Measurements from ENCODE around the gene IL18RAP. TPM values are rescaled to one million over a fixed set of nuclear protein-coding genes. Genes with fewer than 3 reads are reported as not detected.

Gene IL18RAP, protein sequence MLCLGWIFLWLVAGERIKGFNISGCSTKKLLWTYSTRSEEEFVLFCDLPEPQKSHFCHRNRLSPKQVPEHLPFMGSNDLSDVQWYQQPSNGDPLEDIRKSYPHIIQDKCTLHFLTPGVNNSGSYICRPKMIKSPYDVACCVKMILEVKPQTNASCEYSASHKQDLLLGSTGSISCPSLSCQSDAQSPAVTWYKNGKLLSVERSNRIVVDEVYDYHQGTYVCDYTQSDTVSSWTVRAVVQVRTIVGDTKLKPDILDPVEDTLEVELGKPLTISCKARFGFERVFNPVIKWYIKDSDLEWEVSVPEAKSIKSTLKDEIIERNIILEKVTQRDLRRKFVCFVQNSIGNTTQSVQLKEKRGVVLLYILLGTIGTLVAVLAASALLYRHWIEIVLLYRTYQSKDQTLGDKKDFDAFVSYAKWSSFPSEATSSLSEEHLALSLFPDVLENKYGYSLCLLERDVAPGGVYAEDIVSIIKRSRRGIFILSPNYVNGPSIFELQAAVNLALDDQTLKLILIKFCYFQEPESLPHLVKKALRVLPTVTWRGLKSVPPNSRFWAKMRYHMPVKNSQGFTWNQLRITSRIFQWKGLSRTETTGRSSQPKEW
- total RNA-seq: under 1 TPM; 0.22 to 0.69 TPM
- under 1 TPM in 1 of 2 donors, not detected in 1; 0.09 TPM for polyA plus RNA-seq (ENCODE audit: insufficient read length in 2 of 2)
- long read RNA-seq, donor 1: 0 reads
- long read RNA-seq, donor 2: 0 reads
- long read RNA-seq, donor 3: 0 reads
- long read RNA-seq, donor 4: 0 reads

DNA sequence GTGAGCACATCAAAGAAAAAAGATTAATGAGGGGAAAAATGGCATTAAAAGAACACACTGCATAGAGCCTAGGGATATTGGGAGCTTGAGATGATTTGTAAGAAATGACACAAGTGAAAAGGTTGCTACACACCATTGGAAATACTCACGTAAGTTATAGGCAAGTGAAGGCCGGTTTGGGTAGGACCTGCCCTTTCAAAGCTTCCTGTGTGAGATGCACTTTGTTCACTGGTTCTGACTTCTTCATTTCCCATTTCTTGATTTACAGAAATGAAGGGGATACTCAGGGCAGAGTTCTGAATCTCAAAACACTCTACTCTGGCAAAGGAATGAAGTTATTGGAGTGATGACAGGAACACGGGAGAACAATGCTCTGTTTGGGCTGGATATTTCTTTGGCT is at the start of gene IL18RAP:
IL18RAP (plus strand) TSS at position 251 of the 400 bp plus-strand sequence; CDS start at position 369, 118 bp downstream.
- no peaks in the 10 kb centered on the region for H3K4me1 ChIP-seq (ENCODE audit: control insufficient read depth, insufficient read depth, low read length)
- no peaks in the 10 kb centered on the region for H3K27me3 ChIP-seq (ENCODE audit: control insufficient read depth, insufficient read depth, low read length)
- no peaks in the 10 kb centered on the region for H3K9me3 ChIP-seq (ENCODE audit: control insufficient read depth, insufficient read depth, low read length)
- 83% methylated on average over 2 of the region's 3 CpGs for WGBS (ENCODE audit: insufficient coverage)
- no peak for DNase-seq (ENCODE audit: low read depth in 4 of 6, low spot score in 6 of 6)
- H3K27ac ChIP-seq (ENCODE audit: low read depth, low read length): no peak within 1 kb of the TSS
- no peak within 1 kb of the TSS for H3K4me3 ChIP-seq (ENCODE audit: low read depth, low read length)
- no peaks in the 10 kb centered on the region for H3K36me3 ChIP-seq (ENCODE audit: control insufficient read depth, insufficient read depth, low read length)

GRCh38 chr2:102376052-102376591 is 46.8 kb upstream of the IL18RAP start:
- no peaks in the 10 kb centered on the region for H3K9me3 ChIP-seq (ENCODE audit: control insufficient read depth, insufficient read depth, low read length)
- no peak overlapping the region for H3K27ac ChIP-seq (ENCODE audit: low read depth, low read length)
- no peak for DNase-seq (ENCODE audit: low read depth in 4 of 6, low spot score in 6 of 6)
- H3K4me3 ChIP-seq (ENCODE audit: low read depth, low read length): no peak overlapping the region
- no peaks in the 10 kb centered on the region for H3K27me3 ChIP-seq (ENCODE audit: control insufficient read depth, insufficient read depth, low read length)
- WGBS (ENCODE audit: insufficient coverage): no CpG with 5 or more reads among the region's 1 CpG
- H3K36me3 ChIP-seq (ENCODE audit: control insufficient read depth, insufficient read depth, low read length): no peaks in the 10 kb centered on the region
- no peaks in the 10 kb centered on the region for H3K4me1 ChIP-seq (ENCODE audit: control insufficient read depth, insufficient read depth, low read length)

DNA sequence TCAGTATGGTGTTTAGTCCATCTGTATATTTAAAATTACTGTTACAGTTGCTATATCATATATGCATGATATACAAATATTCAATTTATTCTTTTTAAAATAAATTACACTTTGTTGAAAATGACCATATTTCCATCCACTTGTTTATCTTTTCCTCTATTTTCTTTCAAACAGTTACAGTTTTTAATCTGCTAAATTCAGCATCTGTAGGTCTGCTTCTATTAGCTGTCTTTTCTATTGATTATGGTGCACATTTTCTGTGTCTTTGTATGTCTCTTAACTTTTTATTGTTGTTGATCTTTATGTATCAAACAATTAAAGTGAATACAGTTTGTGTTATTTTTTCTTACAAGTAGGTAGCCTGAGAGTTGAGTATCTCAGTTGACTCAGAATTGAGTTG is 39.2 kb upstream of the IL18RAP start:
- Histone ChIP-seq H3K36me3 (ENCODE audit: control insufficient read depth, insufficient read depth, low read length) (no peaks in the 10 kb centered on the region), H3K27me3 (ENCODE audit: control insufficient read depth, insufficient read depth, low read length) (no peaks in the 10 kb centered on the region), H3K4me3 (ENCODE audit: low read depth, low read length) (no peak overlapping the region), H3K27ac (ENCODE audit: low read depth, low read length) (no peak overlapping the region), H3K9me3 (ENCODE audit: control insufficient read depth, insufficient read depth, low read length) (peaks cover 7% of the 10 kb centered on the region), H3K4me1 (ENCODE audit: control insufficient read depth, insufficient read depth, low read length) (no peaks in the 10 kb centered on the region)
- DNase-seq (ENCODE audit: low read depth in 4 of 6, low spot score in 6 of 6): no peak

- 86% methylated on average over 1 of the region's 1 CpG for WGBS (ENCODE audit: insufficient coverage)
- Histone ChIP-seq H3K27me3 (ENCODE audit: control insufficient read depth, insufficient read depth, low read length) (no peaks in the 10 kb centered on the region), H3K4me3 (ENCODE audit: low read depth, low read length) (no peak overlapping the region), H3K27ac (ENCODE audit: low read depth, low read length) (no peak overlapping the region), H3K36me3 (ENCODE audit: control insufficient read depth, insufficient read depth, low read length) (no peaks in the 10 kb centered on the region), H3K4me1 (ENCODE audit: control insufficient read depth, insufficient read depth, low read length) (no peaks in the 10 kb centered on the region), H3K9me3 (ENCODE audit: control insufficient read depth, insufficient read depth, low read length) (peaks cover 7% of the 10 kb centered on the region)
- DNase-seq (ENCODE audit: low read depth in 4 of 6, low spot score in 6 of 6): peak in 1 of 6 donors; percentile 10
These were observed 37.4 kb upstream of the IL18RAP start for GRCh38 chr2:102385522-102385921.

- H3K9me3 ChIP-seq (ENCODE audit: control insufficient read depth, insufficient read depth, low read length): peaks cover 7% of the 10 kb centered on the region
- DNase-seq (ENCODE audit: low read depth in 4 of 6, low spot score in 6 of 6): no peak
- no CpG with 5 or more reads among the region's 3 CpGs for WGBS (ENCODE audit: insufficient coverage)
These were observed 37.0 kb upstream of the IL18RAP start for GRCh38 chr2:102386004-102386403.

DNA sequence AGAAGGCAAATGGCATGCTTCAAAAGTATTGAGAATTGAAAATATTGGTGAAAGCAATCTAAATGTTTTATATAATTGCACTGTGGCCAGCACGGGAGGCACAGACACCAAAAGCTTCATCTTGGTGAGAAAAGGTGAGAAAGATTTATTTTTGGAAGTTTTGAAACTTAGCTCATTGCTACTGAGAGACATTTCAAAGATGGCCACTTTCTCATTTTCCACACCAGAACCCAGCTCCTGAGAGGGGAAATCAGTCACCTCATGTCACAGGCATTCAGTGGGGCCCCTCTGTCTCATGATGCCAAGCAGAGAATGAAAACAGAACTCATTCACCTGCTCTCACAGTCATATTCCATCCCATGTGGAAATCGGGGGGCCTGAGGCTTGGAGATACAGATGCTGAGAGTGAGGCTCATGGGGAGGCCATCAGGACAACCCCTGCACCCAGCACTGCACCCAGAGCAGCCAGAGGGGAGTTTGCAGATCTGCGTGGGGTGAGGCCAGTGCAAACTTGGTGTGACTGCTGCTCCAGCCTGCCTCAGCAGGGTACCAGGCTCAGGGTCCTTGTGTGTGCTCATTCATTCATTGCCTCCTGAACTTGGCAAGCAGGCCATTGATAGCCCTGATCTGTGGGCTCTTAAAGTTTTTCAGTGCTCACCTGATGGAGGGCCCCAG is 36.0 kb upstream of the IL18RAP start:
- H3K27me3 ChIP-seq (ENCODE audit: control insufficient read depth, insufficient read depth, low read length): no peaks in the 10 kb centered on the region
- no peaks in the 10 kb centered on the region for H3K4me1 ChIP-seq (ENCODE audit: control insufficient read depth, insufficient read depth, low read length)
- no peak for DNase-seq (ENCODE audit: low read depth in 4 of 6, low spot score in 6 of 6)
- H3K9me3 ChIP-seq (ENCODE audit: control insufficient read depth, insufficient read depth, low read length): peaks cover 7% of the 10 kb centered on the region
- WGBS (ENCODE audit: insufficient coverage): 81% methylated on average over 2 of the region's 3 CpGs
- H3K36me3 ChIP-seq (ENCODE audit: control insufficient read depth, insufficient read depth, low read length): no peaks in the 10 kb centered on the region
- no peak overlapping the region for H3K27ac ChIP-seq (ENCODE audit: low read depth, low read length)
- H3K4me3 ChIP-seq (ENCODE audit: low read depth, low read length): no peak overlapping the region

More at GRCh38 chr2:102386004-102386403, 37.0 kb upstream of the IL18RAP start:
- H3K4me1 ChIP-seq (ENCODE audit: control insufficient read depth, insufficient read depth, low read length): no peaks in the 10 kb centered on the region
- H3K27me3 ChIP-seq (ENCODE audit: control insufficient read depth, insufficient read depth, low read length): no peaks in the 10 kb centered on the region
- no peak overlapping the region for H3K4me3 ChIP-seq (ENCODE audit: low read depth, low read length)
- no peak overlapping the region for H3K27ac ChIP-seq (ENCODE audit: low read depth, low read length)
- H3K36me3 ChIP-seq (ENCODE audit: control insufficient read depth, insufficient read depth, low read length): no peaks in the 10 kb centered on the region

DNA sequence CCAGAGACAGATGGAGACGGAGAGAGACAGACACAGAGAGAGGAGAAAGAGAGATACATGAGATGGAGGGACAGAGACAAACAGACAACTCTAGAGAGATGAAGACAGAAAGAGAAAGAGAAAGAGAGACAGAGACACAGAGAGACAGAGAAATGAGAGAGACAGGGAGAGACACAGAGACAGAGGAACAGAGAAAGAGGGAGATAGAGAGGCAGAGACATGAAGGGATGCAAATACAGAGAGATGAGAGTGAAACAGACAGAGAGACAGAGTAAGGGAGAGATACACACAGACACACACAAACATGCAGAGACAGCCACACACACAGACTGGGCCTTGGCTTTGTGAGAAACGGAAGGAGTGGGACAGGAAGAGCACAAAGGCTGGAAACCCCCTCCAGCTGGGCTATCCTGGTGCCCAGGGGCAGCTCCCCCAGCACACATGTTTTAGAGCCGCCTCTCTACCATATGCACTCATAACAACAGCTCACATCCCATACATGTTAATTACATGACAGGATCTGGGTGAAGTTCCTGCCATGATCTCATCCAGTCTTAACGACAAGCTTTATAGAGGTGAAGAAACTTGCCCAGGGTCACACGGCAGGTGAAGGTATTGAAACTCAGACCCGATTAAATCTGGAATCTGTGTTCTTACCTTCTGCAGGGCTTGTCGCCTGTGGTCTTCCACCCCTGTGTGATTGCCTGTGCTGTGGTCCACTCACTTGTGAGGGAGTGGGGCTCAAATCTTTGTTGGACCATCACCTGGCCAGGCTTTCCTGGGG is 35.0 kb upstream of the IL18RAP start:
- Histone ChIP-seq H3K4me3 (ENCODE audit: low read depth, low read length) (no peak overlapping the region), H3K4me1 (ENCODE audit: control insufficient read depth, insufficient read depth, low read length) (no peaks in the 10 kb centered on the region), H3K36me3 (ENCODE audit: control insufficient read depth, insufficient read depth, low read length) (no peaks in the 10 kb centered on the region), H3K27me3 (ENCODE audit: control insufficient read depth, insufficient read depth, low read length) (no peaks in the 10 kb centered on the region), H3K9me3 (ENCODE audit: control insufficient read depth, insufficient read depth, low read length) (peaks cover 7% of the 10 kb centered on the region), H3K27ac (ENCODE audit: low read depth, low read length) (no peak overlapping the region)
- DNase-seq (ENCODE audit: low read depth in 4 of 6, low spot score in 6 of 6): no peak
- WGBS (ENCODE audit: insufficient coverage): 87% methylated on average over 7 of the region's 7 CpGs

GRCh38 chr2:102391565-102391964 is 31.4 kb upstream of the IL18RAP start:
- H3K27ac ChIP-seq (ENCODE audit: low read depth, low read length): no peak overlapping the region
- WGBS (ENCODE audit: insufficient coverage): no CpG with 5 or more reads among the region's 2 CpGs
- no peaks in the 10 kb centered on the region for H3K27me3 ChIP-seq (ENCODE audit: control insufficient read depth, insufficient read depth, low read length)
- no peaks in the 10 kb centered on the region for H3K9me3 ChIP-seq (ENCODE audit: control insufficient read depth, insufficient read depth, low read length)
- no peak overlapping the region for H3K4me3 ChIP-seq (ENCODE audit: low read depth, low read length)
- no peaks in the 10 kb centered on the region for H3K36me3 ChIP-seq (ENCODE audit: control insufficient read depth, insufficient read depth, low read length)
- no peak for DNase-seq (ENCODE audit: low read depth in 4 of 6, low spot score in 6 of 6)
- no peaks in the 10 kb centered on the region for H3K4me1 ChIP-seq (ENCODE audit: control insufficient read depth, insufficient read depth, low read length)

DNA sequence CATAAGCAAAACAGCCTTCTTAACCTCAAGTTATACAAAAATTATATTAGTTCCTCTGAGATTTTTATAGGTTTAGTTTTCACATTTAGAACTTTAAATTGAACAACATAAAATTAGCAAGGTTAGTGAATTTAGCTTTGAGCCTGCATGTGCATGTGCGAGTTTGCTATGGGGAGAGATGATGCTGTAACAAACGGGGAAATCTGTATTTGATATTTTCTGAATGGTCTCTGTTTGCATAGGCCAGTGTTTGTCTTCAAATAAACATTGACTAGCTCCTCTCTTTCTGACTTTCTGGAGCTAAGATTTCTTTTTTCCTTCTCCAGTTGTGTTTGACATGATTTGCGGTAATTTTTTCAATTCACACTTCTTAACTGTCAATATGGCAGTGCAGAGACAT is 30.9 kb upstream of the IL18RAP start:
- H3K27ac ChIP-seq (ENCODE audit: low read depth, low read length): no peak overlapping the region
- no peak for DNase-seq (ENCODE audit: low read depth in 4 of 6, low spot score in 6 of 6)
- no peaks in the 10 kb centered on the region for H3K4me1 ChIP-seq (ENCODE audit: control insufficient read depth, insufficient read depth, low read length)
- H3K27me3 ChIP-seq (ENCODE audit: control insufficient read depth, insufficient read depth, low read length): no peaks in the 10 kb centered on the region
- no peaks in the 10 kb centered on the region for H3K9me3 ChIP-seq (ENCODE audit: control insufficient read depth, insufficient read depth, low read length)
- H3K36me3 ChIP-seq (ENCODE audit: control insufficient read depth, insufficient read depth, low read length): no peaks in the 10 kb centered on the region
- no peak overlapping the region for H3K4me3 ChIP-seq (ENCODE audit: low read depth, low read length)
- 92% methylated on average over 2 of the region's 3 CpGs for WGBS (ENCODE audit: insufficient coverage)

All from spinal cord (tissue), 10 donors.